GM21423 (cell line): ENCODE results near the gene MYADM.
"Not testable (repeated sequence)": the region's sequence is repeated elsewhere in the genome, so short reads cannot be mapped to it uniquely, and the experiment has no call there.

Experiments used
- ATAC-seq: cut with Tn5 transposase; IDR thresholded peaks from one replicate; pipeline ENCODE4 v1.9.1; 2021; ENCODE audit warnings: mild to moderate bottlenecking, moderate library complexity; ENCODE audit not compliant: unreplicated experiment

MYADM gene

GRCh38 chr19:53868091-53868891 is 608 bp downstream of the MYADM start:
- ATAC-seq = no peak

DNA sequence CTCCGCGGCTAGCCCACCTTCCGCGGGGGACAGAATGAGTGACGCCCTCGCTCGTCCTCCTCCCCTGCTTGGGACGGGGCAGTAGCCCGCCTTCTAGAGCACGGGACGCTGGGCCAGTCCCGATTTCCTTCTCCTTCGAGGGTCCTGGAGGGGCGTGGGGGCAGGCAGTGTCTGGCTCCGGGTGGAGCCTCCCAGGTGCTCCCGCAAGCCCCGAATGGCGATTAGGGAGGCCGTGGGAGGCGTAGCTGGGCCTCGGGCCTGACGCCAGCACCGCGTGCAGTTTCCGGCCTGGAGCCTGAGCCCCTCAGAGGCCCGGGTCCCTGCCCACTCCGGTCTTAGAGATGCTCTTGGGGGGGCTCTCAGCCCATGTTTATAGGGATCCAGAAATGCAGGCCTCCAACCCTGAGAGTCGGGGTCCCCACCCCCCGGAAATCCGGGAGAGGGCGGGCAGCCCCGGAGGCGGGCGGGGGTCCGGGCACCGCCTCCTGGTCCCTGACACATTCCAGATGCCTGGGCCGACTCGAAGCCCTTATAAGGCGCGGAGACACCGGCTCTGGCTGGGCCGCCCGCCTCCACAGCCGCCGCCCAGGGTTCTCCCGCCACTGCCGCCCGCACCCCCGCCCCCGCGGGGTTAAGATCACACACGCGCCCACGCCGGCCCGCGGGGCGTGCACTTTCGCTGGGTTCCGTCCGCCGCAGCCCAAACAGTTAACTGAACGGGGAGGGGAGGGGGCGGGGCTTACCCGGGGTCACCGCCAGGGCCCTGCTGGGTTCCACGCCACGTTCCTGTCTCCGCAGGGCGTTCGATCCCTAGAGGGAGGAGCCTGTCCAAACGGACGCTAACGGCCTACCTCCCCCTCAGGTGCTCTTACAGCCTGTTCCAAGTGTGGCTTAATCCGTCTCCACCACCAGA is 1.5 kb downstream of the MYADM start:
- peak; percentile 32 for ATAC-seq

DNA sequence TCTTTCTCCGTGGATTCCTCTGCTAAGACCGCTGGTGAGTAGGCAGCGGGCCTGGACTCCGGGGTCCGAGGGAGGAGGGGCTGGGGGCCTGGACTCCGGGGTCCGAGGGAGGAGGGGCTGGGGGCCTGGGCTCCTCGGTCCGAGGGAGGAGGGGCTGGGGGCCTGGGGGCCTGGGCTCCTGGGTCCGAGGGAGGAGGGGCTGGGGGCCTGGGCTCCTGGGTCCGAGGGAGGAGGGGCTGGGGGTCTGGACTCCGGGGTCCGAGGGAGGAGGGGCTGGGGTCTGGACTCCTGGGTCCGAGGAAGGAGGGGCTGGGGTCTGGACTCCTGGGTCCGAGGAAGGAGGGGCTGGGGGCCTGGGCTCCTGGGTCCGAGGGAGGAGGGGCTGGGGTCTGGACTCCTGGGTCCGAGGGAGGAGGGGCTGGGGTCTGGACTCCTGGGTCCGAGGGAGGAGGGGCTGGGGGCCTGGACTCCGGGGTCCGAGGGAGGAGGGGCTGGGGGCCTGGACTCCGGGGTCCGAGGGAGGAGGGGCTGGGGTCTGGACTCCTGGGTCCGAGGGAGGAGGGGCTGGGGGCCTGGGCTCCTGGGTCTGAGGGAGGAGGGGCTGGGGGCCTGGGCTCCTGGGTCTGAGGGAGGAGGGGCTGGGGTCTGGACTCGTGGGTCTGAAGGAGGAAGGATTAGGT is 2.3 kb downstream of the MYADM start:
- not testable (repeated sequence) for ATAC-seq

- no peak for ATAC-seq
Observed at GRCh38 chr19:53870485-53870844, 2.8 kb downstream of the MYADM start.

DNA sequence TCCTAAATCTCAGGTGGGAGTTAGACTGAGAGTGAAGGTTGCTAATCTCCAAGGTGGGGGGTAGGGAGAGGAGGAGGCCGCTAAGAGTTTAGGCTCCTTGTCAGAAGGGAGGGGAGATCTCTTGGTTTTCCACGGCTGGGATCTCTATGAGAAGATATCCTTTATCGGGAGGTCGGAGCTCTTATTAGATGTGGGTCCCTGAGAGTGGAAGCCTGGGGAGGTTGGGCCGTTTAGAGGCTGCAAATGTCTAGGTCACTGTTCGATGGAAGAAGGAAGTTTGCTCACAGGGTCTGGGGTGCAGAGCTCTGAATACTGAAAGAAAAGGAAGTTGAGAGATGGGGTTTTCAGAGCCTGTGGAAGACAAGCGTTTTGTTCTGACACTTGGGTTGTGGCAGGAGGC is 3.8 kb downstream of the MYADM start:
- ATAC-seq = no peak

- no peak for ATAC-seq
Observed at GRCh38 chr19:53872762-53873161, 5.1 kb downstream of the MYADM start.

GRCh38 chr19:53873773-53874605 is 6.3 kb downstream of the MYADM start:
- no peak for ATAC-seq

GRCh38 chr19:53874606-53874990 is 6.9 kb downstream of the MYADM start:
- no peak for ATAC-seq

DNA sequence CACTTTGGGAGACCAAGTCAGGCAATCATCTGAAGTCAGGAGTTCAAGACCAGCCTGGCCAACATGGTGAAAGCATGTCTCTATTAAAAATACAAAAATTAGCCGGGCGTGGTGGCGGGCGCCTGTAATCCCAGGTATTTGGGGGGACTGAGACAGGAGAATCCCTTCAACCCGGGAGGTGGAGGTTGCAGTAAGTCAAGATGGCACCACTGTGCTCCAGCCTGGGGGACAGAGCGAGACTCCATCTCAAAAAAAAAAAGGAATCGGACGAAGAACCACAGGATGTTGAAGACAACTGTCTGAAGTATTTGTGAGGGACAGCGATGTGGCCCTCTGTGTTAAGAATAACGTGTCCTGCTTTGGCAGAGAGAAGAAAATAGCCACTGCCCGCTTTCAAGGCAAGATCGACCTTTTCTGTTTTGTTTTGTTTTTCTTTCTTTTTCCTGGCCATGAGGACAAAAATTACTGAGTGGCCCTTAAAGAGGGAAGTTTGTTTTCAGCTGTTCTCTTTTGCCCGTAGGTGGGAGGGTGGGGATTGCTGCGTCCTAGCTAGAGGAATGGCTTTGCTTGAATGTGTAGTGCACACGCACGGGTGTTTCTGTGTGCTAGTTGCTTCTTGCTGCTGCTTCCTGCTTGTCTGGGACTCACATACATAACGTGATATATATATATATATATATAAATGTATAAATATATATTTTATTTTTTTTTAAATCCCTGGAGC is 8.1 kb downstream of the MYADM start:
- no peak for ATAC-seq

- ATAC-seq = no peak
Observed at GRCh38 chr19:53876651-53877224, 9.1 kb downstream of the MYADM start.

- no peak for ATAC-seq
Observed at GRCh38 chr19:53877361-53877766, 9.7 kb downstream of the MYADM start.

- no peak for ATAC-seq
Observed at GRCh38 chr19:53878776-53879139, 11.1 kb downstream of the MYADM start.

DNA sequence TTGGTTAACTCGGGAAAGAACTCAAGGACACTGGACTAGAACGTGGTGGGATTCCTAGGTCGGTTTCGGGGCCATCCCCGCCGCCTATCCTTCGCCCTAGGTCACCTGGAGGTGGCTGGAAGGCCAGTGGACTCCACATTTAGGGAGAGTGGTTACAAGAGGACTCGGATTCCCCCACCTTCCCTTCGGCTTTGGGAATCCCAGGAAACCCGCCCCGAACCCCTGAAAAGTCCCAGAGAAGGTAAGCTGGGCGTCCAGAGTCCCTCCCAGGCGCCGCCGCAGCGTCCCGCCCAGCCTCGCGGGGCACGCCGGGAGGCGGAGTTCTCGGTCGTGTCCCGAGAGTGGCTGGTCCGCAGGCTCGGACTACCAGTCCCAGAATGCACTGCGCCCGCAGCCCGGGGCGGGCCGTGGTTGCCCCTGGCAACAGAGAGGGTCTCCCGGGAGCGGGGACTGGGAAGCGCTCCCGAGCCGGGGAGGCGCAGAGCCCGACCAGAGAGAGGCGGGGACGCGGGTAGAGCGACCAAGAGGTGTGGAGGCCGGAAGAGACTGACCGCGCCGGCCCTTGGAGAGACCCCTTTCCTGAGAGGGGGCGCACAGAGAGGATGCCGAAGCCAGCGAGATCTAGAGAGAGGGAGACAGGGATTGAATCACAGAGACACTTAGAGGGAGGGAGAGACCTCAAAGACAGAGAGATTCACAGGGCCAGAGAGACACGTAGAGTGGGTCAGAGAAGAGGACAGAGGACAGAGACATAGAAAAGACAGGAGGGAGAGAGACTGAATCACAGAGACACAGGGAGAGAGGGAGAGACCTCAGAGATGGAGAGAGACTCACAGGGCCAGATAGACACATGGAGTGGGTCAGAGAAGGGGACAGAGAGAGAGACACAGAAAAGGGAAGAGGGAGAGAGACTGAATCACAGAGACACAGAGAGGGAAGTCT is 11.7 kb downstream of the MYADM start:
- ATAC-seq = peak; percentile 85

- ATAC-seq = no peak
Observed at GRCh38 chr19:53880711-53881481, 13.2 kb downstream of the MYADM start.

- ATAC-seq = no peak
Observed at GRCh38 chr19:53881482-53882390, 14.1 kb downstream of the MYADM start, which contains the start of gene PRKCG. Gene PRKCG, plus strand, starts transcription at chr19:53882197. Its CDS starts 298 bp downstream, at chr19:53882495.

DNA sequence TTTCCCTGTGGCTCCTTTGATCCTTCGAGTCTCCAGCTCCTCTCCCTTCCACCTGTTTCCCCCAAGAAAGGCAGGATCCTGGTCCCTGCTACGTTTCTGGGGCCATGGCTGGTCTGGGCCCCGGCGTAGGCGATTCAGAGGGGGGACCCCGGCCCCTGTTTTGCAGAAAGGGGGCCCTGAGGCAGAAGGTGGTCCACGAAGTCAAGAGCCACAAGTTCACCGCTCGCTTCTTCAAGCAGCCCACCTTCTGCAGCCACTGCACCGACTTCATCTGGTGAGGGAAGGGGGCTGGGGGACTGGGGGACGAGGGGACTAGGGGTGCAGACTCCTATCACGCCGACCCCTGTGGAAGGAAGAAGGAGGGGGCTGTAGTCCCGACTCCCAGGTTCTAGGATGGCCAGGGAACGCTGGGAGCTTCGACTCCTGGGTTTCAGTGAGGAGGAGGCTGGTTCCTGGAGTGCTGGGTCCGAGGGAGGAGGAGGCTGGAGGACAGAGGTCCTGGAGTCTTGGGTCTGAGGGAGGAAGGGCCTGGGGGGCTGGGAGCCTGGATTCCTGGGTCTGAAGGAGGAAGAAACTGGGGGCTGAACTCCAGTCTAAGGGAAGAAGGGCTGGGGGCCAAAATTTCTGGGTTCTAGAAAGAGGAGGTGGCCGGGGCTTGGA is 14.8 kb downstream of the MYADM start:
- ATAC-seq = no peak
